Posterior cingulate gyrus (tissue), 11 donors: ENCODE results near the gene CTAGE8.
"Not testable (repeated sequence)": the region's sequence is repeated elsewhere in the genome, so short reads cannot be mapped to it uniquely, and the experiment has no call there.

Source experiments
- DNase-seq, 10 donors: peaks; one replicate each; pipeline versions ENCODE4 v3.0.0 to v3.0.0-alpha.2; 2020 to 2021; ENCODE audit warnings: mixed read lengths in 3 of 10
- intact Hi-C: fragments of 100-400 bp; cut with DNase I; formaldehyde crosslinking; loops from one replicate; pipeline ENCODE4 v1.15.1; 2023

Gene CTAGE8, protein sequence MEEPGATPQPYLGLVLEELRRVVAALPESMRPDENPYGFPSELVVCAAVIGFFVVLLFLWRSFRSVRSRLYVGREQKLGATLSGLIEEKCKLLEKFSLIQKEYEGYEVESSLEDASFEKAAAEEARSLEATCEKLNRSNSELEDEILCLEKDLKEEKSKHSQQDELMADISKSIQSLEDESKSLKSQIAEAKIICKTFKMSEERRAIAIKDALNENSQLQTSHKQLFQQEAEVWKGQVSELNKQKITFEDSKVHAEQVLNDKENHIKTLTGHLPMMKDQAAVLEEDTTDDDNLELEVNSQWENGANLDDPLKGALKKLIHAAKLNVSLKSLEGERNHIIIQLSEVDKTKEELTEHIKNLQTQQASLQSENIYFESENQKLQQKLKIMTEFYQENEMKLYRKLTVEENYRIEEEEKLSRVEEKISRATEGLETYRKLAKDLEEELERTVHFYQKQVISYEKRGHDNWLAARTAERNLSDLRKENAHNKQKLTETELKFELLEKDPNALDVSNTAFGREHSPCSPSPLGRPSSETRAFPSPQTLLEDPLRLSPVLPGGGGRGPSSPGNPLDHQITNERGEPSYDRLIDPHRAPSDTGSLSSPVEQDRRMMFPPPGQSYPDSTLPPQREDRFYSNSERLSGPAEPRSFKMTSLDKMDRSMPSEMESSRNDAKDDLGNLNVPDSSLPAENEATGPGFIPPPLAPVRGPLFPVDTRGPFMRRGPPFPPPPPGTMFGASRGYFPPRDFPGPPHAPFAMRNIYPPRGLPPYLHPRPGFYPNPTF

DNA sequence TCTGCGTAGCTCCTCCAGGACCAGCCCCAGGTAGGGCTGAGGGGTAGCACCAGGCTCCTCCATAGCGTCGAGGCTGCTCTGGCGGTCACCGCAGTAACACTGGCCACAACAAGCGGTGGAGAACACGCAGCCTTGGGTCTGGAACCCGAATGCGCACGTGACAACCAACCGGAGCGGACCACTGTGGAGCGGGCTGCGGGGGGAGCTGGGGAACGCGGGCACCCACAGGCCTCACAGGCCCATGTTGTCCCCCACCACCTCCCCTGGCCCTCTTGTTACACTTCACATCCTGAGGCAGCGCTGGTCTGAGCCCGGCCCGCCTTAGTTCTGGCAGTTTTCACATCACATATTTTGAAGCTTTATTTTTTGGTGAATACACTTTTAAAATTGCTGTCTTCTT is at the start of gene CTAGE8:
CTAGE8 (minus strand) TSS at position 101 of the 400 bp plus-strand sequence; CDS start at position 63, 38 bp downstream.
- intact Hi-C loops, DNase-seq: not testable (repeated sequence)

DNA sequence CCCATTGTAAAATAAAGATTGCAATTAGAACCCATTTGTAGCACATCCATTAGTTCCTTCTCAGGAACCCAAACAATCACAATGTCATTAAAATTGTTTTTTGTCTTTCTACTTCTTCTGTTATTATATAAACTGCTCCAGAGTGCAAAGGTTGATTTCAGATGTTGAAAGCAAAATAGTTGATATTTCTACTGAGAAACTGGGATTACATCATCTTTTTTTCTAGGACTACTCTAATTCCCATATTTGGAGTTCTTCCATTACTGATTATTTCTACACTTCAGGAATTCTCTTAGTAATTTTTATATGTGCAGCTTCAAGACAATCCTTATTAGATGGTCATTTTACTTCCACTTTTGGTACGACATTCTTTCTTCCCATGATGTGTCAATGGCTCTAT is 48.4 kb upstream of the CTAGE8 start:
- DNase-seq, intact Hi-C loops: not testable (repeated sequence)

DNA sequence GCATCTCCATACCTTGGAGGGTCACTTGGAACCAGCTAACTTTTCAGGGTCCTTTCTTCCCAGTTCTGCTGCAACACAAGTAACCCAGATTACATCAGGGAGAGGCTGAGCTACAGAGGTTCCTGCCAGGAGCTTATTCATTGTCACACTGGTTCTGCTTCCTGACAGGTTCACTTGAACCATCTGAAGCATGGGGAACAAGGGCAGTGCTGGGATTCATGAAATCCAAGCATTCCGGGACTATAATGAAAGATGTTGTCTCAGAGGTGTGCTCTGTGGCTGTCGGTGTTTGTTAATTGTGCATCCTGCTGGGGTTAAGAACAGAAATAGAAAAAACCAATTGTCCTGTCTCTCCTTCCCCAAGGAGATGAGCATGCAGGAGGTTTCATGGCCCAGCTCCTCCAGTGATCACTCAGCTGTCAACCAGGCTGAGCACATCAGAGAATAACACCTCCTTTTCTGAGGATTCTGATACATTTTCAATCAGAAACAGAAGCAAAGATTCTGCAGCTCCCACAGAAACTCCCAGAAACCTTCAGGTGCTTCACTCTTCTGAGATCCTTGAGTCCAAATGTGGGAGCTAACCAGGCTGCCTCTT is 42.9 kb upstream of the CTAGE8 start, which contains the start of gene OR2A1:
OR2A1 (plus strand) TSS at position 548 of the 598 bp plus-strand sequence. CDS start 5,706 bp downstream, outside the sequence.
- intact Hi-C loops, DNase-seq: not testable (repeated sequence)

DNA sequence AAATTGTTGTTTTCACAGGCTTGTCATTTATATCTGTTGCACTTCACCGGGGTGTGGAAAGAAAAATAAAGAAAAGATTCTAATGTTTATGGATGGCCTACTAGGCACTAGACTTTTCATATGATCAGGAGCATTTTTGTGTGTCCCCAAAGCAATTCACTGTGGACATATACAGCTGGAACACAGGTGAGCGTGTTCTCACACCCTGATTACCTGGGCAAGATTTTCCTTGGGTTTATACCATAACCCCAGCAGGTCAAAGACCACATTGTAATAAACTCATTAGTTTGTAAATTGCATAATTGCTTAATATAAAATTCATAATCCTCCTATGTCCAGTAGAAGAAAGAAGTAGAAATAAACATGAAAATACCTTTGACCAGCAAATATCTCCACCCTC is 42.1 kb upstream of the CTAGE8 start:
- DNase-seq, intact Hi-C loops: not testable (repeated sequence)

DNA sequence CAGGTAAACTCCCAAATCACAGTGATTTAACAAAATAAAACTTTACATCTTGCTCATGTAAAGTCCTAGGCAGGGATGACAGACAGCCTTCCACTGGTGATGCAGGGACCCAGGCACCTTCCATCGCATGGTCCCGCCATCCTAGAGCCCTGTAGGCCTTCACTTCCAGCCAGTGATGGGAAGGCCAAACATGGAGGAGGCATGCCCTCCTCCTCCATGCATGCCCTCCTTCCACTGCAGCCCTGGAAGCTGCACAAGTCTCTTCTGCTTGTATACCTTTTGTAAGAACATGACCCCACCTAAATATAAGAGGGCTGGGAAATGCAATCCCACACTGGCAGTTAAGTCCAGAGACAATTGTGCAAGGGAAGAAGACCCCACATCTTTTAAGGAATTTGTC is 40.6 kb upstream of the CTAGE8 start:
- intact Hi-C loops, result not testable (repeated sequence)

DNA sequence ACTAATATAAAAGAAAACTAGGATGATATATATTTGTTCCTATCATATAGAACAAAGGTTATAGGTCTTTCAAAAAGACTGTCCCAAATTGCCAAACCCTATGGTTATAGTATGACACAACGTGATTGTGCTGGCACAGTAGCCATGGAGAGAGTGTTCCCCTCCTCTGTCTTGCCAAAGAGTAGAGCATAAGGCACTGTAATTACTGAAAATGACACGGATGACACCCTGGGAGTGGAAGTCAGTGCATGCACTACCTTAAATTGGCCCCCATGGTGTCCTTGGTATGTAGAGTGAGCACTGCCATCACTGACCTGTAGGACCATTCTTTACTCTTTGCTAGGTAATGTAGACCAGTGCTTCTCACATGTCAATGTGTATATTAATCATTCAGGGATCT is 36.1 kb upstream of the CTAGE8 start:
- intact Hi-C loops, DNase-seq: not testable (repeated sequence)

More for the DNA sequence above, 40.6 kb upstream of the CTAGE8 start:
- DNase-seq, result not testable (repeated sequence)

DNA sequence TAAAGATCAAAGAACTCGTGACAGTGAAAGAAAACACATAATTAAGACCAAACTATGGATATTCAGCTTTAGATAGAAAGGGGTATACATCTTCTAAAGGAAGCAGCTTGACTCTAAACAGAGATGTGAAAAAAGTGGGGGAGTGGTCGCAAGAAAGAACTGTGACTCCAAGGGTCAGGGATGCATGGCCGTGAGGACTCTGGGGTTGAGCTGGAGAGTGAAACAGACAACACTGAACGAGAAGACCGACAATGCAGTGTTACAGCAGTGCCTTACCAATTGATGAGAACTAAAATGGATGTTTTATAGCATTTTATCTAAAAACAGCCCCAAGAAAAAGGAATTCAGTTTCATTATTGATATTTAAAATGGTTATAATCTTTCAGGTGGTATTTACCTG is 34.5 kb upstream of the CTAGE8 start:
- intact Hi-C loops, DNase-seq: not testable (repeated sequence)

DNA sequence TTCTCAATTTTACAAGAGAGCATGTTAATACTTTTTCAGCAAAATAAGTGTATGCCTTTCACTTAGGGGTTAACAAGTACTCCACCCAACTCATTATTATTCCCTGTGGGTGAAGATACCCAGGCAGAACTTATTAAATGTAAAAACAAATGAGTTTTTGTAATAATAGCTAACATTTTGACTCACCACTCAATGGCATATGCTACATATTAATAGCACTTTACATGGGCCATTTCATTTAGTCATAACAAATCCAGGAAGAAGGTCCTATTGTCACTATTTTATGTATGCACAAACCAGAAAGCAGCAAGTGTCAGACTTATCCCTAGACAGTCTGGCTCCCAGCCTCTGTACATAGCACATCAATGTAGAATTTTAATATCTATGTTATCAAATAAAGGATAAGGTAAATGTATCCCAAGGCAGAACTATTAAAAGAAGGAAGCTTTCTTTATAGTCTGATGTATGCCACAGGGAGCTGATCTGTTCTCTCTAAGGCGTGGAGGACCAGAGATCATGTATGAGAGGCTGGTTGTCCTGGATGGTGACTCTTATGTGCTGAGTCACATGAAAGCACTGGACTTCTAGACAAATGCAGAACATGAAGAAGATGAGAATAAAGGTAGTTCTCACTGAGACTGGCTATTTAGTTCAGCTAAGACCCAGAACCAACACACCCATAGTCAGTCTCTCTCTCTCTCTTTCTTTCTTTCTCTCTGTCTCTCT is 33.7 kb upstream of the CTAGE8 start:
- DNase-seq, intact Hi-C loops: not testable (repeated sequence)

DNA sequence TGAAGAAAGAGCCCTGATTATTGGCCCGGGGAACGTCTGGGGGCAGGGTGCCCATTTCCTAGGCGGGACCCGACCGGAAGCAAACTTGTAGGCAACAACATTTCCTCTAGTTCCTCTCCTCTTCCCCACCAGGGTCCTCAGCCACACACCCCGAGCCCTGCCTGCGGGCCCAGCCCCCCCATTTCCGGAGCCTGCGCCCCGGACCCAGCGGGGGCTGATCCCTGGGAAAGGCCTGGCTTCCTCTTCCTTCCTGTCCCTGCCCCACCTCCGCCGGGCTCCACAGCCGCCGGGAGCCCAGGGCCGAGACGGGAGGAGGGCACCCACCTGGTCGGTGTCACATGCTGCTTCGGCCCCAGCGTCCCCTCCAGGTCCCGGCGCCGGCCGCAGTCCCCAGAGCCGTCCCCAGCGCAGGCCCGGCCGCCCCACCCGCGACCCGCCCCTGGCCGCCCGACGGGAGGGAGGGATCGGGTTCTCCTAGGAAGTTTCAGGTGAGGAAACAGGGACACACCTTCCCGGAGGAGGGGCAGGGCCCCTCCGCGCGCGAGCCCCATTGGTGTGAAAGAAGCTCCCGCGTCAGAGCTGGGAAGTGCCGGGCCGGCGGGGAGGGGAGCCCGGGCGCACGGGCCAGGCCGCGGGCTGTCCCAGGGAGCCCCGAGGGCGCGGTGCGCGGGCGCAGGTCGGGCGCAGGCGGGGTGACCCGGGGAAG is 24.9 kb upstream of the CTAGE8 start:
- DNase-seq, intact Hi-C loops: not testable (repeated sequence)

DNA sequence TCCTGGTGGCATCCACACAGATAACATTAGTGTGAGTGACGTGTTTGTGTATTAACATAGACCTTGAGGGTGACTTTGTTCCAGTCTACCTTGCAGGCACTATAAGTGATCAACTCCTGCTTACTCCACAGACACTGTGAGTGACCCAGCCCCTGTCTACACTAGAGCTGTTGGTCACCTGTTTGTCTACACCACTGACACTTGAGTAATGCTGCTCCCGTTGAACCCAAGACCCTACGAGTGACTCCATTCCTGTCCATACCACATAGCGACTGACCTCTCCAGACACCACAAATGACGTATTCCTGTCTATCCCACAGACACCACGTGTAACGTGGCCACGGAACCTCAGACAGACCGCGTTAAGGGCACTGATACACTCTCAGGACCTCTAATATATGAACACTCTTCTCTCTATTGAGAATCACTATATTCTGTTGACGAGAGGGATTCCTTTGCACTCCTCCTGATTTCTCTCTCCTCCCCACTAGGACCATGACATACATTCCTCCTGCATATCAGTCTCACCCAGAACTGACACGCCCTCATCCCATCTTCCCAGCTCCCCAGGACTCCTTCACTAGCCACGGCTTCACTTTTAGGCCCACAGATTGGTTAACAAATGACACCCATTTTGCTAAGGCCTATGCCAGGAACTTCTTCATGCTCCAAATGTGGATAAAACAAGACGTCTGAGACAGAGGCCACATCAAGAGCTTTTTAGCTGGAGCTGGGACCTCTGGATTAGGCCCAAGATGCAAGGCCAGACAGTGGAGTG is 23.5 kb upstream of the CTAGE8 start:
- intact Hi-C loops, DNase-seq: not testable (repeated sequence)

DNA sequence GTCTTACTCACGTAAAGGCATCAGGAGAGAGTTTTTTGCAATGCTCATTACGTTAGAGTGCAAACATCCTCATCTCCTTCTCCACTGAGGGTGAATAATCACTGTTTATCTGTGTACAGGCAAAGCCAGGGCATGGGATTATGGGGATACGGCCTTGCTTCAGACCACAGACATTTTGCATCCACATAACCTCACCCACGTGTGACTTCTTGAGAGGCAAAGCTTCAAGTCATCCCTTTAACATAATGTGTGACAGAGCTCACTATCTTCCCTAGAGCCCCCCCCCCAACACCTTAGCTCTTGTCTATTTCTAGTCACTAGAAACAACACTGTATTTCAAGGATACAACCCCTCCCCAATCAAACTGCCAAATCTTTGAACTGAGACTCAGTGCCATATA is 22.5 kb upstream of the CTAGE8 start:
- peak in 1 of 10 donors; percentile 20 for DNase-seq
- intact Hi-C loops, result not testable (repeated sequence)

DNA sequence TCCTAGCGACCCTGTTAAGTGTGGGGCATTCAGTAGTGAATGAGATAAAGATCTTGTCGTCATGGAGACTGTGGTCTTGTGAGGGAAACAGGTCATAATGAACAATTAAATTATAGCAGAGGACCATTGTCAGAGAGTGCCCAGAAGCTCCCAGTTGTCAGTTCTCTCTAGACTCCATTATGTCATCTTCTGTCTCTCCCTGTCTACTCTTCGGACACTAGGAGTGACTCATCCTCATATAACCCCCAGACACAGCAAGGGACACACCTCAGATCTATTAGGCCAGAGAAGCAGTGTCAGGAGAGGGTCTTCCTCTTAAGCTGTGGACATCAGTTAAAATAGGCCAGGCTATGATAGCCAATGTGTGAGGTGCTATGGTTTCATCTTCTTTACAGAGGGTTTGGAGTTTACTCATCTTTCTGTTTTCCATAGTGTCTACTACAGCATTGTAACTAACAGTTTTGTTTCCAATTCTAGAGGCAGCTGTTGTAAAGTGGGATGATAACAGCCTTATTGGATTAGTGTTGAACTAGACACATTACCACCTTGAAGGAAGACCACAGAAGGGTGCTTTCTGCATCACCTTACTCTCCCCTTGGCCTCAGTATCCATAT is 18.2 kb upstream of the CTAGE8 start:
- DNase-seq, intact Hi-C loops: not testable (repeated sequence)

DNA sequence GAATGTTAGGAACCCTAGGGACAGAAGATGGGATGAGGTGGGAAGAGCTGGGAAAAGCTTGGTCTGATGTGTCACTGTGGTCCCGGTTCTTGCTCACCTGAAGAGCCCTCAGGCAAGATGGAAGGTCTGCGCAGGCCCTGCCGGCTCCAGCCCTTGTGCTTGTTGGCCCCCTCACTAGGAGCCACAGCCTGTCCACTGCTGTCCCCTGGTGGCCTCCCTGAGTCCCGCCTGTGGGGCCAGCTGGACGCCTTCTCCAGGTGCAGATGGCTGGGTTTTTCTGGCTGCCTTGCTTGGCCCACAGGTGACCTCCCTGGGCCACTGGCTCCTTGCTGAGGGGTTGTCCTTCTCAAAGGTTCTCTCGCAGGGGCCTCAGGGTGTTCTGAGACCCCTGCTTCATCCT is 14.6 kb upstream of the CTAGE8 start:
- intact Hi-C loops, DNase-seq: not testable (repeated sequence)

DNA sequence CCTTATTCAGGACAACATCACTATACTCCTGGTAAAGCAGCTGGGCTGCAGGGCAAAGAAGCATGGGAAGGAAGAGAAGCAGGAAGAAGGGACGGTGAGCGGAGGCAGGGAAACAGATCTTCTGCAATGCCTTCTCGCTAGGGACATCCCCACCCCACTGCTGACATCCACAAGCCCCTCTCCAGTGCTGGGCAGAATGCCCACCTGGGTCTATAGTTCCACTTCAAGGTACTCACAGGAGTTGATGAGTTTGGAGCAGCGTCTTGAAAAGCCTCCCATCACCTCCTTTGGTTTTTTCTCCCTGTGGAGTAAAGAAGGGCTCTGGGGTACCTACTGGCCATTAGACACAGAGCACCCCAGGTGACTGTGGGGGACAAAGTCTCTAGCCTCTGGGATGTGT is 13.4 kb upstream of the CTAGE8 start:
- intact Hi-C loops, result not testable (repeated sequence)
- peak in 3 of 10 donors; percentile 28 to 30 (median 29) for DNase-seq

DNA sequence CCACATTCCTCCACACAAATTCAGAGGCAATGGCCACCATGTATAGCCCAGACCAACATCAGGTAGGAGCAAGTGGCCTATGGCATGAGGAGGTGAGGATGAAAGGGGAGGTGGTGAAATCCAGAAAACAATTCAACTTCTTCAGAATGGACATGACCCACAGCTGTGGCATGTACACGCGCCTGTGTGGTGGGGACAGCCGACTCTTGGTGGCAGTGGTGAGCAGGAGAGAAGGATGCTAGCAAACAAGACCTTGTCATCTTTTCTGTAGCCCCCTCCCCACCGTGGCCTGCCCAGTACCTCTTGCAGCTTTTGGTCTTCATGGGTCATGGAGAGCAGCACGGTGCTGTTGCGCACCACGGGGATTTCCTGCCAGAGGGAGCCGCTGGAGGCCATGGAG is 12.9 kb upstream of the CTAGE8 start:
- intact Hi-C loops, DNase-seq: not testable (repeated sequence)

DNA sequence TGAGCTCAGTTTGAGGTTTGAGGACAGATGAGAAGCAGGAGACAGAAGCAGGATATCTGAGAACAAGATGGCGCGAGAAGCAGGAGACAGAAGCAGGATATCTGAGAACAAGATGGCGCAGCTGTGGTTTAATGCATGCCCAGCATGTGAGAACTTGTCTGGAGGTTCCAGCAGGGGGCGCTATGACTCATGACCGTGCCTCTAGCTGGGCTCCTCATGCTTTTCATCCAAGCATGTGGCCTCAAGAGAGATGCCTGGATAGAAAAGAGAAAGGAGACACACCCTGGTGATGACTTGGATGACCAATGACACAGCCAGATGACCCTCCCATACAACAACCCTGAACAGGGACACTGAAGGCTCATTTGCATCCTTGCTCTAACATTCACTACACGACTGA is 10.9 kb upstream of the CTAGE8 start:
- intact Hi-C loops, result not testable (repeated sequence)

DNA sequence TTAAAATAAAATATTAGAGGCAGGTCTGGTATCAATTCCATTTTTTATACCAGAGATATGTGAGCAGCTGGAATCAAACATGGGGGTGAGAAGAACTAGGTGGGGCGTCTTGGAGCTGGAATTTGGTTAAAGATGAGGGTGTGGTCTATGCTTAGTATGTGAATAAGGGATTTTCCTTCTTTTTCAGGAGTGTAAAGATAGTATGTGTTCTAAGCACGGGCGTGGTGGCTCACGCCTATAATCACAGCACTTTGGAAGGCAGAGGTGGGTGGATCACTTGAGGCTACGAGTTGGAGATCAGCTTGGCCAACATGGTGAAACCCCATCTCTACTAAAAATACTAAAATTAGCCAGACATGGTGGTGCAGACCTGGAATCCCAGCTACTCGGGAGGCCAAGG is 6.2 kb upstream of the CTAGE8 start:
- peak in 2 of 10 donors; percentile 1 to 29 for DNase-seq
- intact Hi-C loops, result not testable (repeated sequence)

More for the DNA sequence above, 10.9 kb upstream of the CTAGE8 start:
- not testable (repeated sequence) for DNase-seq

DNA sequence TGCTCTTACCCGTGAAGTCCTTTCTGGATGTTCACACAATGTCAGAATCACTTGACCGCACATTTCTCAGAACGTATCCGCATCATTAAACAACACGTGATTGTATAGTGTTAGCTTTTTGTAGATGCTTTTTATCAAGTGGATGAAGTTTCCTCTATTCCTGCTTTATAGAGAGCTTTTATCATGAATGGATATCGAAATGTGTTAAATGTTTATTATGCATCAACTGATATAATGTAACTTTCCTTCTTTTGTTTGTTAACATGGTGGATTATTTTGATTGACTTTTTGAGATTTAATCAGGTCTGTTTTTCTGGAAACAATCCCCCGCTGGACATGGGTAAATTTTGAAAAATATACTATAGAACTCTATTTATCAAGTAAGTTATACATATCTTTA is 4.4 kb downstream of the CTAGE8 start, which contains the start of gene OR2A7:
OR2A7 (minus strand) TSS at position 101 of the 400 bp plus-strand sequence. CDS start 5,164 bp downstream, outside the sequence.
- intact Hi-C loops, DNase-seq: not testable (repeated sequence)
